ELF-1 (cell line): ENCODE data around the gene PAPSS2.

Experiments
- DNase-seq: peaks from one replicate; pipeline ENCODE4 v3.0.0-alpha.2; 2016; ENCODE audit warnings: low read depth, low spot score

PAPSS2 gene

DNA sequence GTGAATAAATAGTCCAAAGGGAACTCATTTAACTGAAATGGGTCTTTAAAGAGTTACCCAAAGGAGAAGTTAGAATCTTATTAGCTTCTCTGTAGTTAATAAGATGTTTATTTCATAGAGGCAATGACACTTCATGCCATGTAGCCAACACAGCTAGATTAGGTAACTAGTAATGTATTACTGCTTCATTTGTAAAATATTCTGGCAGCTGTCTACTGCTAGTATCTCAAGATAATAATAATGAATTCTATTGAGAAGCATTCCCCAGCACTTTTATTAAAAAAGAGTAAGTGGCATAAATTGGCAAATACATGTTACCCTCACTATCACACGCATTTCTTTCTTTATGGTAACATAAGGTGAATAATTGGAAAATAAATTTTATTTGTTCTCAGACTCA lies 10.1 kb downstream of the PAPSS2 start:
- DNase-seq: no peak

DNA sequence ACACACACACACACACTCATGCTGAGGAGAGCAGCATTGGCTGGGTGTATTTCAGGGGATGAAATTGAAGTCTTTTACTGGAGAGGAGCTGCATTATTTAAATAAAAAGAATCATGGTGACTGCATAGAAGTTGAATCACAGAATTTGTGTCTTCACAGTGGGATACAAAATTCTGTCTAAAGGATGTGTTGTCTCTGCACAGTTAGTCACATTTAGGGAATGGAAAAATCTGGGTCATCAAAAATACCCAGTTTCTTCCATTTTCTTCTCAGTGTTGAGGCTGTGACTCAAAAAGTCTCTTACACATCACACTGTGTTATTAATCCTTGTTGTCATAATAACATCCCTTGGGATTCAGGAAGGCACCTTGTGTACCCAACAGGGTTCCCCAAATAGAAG lies 10.9 kb downstream of the PAPSS2 start:
- DNase-seq: no peak

DNA sequence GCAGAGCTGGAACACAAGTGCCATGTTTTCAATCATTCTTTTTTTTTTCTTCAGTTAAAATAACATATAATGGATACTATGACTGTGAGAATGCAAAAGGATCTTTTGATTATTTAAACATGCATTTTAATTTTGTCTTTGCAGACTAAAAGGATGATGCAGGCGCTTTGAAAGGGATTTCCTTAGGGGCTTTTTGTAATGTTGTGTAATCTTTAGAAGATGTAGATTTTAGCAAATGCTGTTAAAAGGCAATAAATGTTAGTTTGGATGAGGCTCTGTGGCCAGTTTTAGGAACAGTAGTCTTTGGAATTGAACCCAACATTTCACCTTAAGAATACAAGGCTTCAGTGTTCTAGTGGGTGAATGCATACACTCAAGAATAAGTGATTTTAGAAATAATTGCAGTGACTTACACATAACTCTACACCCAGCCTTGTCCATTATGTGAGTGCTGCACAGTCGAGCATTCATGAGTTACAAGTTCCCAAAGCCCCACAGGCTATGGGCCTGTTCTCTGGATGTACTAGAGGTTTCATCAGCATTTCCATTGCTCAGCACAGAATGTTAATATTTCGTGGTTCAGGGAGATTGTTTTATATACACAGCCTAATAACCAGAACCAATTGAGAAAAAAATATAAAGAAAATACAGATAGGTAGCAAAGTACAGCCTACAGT lies 11.6 kb downstream of the PAPSS2 start:
- DNase-seq: no peak

DNA sequence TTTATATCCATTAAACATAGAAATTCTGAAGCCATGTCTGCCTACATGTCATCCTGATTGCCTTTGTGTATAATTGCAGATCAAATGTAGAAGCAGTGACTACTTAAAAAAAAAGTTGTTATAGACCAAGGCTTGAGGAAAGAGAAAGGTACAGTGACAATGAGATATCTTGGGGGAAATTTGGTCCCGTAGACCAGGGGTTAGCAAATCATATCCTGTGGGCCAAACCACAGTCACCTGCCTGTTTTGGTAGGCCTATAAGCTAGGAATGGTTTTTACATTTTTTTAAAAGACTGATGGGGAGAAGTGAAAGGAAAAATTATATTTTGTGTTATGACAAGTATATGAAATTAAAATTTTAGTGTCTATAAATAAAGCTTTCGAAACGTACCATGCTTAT lies 12.9 kb downstream of the PAPSS2 start:
- no peak for DNase-seq

DNA sequence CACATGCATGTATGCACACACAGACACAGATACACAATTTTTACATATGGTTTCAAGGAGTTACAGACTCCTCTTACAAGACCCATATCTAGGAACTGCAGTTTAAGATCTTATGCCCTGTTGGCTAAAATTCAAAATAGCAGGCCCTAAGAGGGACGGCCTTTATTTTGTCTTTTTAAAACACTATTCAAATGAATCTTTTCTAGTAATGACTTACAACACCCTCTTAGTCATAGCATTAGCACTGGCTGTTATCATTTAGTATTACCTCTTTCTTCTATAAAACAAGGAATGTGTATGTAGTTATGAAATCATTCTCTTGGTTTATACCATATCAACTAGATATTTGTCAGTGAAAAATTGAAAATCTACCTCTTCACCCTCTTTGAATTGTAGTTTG lies 15.3 kb downstream of the PAPSS2 start:
- DNase-seq: no peak

DNA sequence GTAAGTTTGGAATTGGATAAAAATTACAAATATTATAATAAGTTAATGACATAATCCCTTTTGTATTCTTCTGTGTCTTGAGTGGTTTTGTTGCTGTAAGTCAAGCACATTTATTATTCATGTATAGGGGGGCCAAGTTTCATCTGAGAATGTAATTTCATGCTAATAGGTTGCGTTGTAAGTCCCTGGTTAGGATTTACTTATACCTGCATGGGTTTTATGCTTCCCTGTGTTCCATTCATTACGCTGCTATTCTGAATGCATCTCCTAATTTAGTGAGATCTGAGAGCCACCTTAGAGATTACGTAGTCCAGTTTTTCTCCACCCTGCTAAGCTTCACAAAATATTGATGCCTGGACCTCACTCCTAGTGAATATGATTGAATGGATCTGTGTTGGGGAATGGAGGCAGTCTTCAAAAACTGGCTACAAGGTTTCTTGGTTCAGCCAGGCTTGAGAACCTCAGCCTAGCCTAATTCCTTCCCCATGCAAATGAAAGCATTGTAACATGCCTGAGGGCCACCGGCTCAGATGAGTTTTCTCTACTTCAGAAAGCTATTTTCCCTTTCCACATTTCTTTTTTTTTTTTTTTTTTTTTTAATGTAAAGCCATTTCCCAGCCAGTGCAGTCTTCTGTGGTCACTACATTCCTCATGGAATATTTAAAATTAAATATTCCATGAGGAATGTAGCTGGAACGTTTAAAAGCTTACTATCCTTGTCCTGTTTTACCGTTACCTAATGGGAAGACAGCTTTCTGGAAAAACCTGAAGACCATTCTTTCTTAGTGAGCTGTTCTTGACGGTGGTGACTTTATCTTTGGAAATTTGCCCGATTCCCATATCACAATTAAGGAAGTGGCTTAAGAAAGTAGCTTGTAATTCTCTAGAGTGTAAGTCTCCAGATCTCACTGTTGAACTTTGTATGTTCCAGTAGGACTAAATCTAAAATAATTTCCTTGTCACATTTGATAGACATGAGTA lies 16.0 kb downstream of the PAPSS2 start:
- peak; percentile 47 for DNase-seq

DNA sequence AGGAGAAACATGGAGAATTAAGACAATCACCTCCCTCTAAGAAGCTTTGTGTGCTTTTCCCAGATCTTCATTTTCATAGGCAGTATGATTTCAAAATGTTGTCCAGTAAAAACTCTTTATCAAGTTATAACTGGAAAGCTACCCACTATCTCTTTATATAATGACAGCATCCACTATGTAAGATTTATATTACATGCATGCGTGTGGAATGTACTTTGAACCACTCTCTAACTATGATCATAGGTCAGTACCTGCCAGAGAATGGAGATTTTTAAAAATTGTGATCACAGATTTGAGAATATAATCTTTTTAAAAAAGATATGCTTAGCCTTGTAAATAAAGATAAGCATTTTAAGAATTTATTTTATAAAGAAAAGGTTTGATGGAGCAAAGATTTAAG lies 17.9 kb downstream of the PAPSS2 start:
- DNase-seq: no peak

DNA sequence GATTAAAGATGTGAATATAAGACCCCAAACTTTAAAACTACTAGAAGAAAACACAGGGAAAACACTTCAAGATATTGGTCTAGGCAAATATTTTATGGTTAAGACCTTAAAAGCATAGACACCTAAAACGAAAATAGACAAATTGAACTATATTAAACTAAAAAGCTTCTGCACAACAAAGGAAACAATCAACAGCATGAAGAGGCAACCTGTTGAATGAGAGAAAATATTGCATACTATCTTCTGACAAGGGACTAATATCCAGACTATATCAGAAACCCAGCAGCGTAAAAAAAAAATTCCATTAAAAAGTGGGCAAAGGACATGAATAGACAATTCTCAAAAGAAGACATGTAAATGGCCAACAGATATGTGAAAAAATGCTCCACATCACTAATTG lies 18.6 kb downstream of the PAPSS2 start:
- no peak for DNase-seq

DNA sequence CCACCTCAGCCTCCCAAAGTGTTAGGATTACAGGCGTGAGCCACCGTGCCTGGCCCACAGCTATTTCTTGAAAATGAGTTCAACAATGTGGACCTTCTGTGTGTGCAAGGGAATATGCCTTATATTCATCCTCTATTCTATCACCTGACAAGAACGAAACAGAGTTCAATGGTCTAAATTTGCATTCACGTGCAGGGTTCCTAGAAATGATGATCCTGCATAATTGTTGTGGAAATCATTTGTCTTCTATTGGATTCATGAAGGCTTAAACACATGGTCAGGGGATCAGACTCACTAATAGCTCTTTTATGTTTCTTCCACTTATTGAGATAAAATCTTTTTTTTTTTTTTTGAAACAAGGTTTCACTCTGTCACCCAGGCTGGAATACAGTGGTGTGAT lies 23.7 kb downstream of the PAPSS2 start:
- DNase-seq: no peak

DNA sequence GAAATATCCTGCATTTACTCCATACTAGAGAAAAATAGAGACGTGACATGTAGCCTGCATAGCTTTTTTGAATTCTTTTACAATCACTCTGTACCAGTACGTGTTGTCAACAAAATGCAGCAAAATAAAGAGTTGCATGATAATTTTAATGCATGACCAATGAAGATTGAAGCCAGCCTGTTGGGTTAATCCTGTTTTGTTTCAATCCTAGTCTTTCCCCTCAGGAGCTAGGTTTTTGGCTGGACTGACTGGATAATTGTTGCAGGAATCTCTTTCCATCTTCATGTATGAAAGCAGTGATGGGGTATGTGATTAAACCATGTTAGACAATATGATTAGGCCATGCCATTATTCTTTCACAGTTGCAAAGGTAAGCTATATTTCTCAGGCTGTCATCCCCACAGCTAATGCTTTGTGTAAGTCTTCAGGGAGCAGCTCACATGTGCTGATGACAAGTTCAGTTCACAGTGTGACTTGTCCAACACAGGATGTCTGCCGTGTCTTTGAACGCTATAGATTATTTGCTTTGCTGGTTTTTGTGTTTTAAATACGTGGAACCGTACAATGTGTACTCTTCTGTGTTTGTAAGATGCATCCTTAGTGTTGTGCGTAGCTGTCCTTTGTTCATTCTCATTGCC lies 24.4 kb downstream of the PAPSS2 start:
- DNase-seq: no peak

DNA sequence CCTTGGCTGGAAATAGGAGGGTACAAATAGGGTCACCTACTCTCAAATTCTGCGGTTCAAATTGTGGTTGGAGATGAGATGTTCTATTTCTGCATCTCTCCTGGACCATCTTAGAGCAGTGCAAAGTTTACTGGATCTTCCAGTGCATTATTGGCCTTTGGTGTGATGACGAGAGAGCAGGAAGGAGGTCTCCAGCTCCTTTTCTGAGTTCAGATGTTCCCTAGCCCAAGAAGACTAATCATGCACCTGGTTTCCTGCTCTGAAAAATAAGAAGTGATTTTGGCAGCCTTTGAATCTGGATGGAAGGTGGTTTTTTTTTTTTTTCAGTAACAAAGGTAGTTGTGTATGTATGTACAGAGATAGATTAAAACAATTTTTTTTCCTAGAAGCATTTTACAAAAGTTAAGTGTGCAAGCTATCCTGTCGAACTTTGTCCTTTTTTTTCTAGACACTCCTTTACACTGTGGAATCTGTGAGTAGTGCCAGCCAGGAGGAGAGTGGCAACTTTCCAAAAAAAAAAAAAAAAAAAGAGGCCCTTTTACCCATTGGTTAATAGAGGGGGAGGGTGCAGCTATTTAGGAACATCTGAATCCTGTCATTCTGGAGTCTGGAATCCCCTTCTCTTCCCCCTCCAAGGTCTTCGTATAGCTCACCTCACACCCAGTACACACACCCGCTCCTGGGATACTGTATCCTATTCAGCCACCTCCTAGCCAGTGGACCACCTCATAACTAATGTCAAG lies 26.3 kb downstream of the PAPSS2 start:
- DNase-seq: no peak

DNA sequence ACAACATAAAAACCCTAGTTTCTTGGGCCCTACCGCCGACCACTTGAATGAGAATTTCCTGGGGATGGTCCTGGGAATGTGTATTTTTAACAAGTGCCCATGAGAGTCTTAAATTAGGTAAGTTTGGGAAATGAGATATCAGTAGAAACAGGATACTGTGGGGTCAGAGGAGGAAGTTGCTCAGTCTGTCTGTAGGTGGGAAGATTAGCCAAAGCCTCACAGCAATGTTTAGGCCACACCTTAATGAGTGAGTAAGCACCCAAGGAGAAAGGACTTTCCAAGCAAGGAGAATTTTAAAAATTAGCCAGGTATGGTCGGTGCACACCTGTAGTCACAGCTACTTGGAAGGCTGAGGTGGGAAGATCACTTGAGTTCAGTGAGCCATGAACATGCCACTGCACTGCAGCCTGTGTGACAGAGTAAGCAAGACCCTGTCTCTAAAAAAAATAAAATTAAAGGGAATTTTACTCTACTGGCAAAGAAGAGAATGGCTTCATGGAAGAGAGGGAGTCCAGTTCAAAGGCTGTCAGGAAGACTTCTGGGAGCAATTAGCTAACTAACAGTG lies 31.9 kb downstream of the PAPSS2 start:
- no peak for DNase-seq

DNA sequence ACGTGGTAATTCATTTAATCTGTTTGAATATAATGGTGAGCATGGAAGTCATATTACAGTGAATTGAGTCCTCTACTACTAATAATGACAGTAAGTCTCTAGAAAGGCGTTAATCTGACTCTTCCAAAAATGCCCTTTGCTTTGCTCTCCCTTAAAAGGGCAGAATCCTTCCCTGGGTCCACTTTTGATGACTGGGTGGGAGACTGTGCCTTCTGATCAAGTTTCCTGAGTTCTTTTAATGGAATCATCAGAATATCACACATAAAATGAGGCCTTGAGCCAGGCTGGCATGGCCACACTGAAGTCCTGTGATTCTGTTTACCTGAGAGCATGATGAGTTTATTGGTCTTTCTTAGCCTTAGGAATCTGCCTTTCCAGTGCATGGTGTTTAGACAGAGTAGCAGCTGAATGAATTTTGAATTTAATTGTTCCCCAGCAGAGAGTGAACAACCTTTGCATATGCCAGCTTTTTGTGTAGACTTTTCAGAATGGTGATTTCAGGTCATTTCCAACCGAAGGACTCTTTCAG lies 33.3 kb downstream of the PAPSS2 start:
- no peak for DNase-seq

DNA sequence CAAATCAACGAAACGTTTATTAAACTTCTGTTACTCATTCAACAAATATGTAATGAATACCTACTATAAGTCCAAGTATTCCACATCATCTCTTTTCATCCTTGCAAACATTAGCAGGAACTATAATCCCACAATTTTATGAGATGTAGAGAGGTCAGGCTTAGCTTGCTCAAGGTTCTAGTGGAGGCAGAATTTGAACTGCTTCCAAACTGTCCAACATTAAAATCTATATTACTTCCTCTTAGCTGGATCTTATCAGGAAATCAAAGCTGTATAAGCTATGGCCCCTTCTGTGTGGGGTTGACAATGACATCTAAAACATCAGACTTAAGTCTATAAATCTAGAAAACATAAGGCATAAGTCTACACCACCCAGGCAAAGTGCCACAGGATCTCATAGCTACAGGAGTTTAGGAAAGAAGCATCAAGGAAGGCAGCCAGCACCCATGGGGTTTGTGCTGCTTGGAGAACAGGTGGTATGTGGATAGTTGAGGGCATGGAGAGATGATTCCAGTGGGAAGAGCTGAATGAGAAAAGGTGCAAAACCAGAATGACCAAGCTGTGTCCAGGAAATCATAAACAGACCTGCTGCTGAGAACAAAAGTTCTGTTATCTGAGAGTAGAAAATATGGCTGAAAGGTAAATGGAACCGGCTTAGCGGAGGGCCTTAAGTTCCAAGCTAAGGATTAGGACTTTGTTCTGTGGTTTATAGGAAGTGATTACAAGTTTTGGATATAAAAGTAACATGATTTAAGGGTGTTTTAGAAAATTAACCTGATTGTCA lies 34.5 kb downstream of the PAPSS2 start:
- DNase-seq: no peak

DNA sequence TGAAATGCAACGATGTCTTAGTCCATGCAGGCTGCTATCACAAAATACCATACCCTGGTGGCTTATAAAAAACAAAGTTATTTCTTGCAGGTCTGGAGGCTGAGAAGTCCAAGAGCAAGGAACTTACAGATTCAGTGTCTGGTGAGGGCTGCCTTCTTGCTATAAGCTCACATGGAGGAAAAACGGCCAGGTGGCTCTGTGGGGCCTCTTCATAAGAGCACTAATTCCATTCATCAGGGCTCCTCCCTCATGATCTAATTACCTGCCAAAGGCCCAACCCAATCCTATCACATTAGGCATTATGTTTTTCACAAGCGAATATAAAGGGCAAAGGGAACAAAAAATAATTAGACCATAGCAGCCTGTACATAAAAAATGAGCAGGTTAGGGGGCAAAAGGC lies 35.4 kb downstream of the PAPSS2 start:
- no peak for DNase-seq

DNA sequence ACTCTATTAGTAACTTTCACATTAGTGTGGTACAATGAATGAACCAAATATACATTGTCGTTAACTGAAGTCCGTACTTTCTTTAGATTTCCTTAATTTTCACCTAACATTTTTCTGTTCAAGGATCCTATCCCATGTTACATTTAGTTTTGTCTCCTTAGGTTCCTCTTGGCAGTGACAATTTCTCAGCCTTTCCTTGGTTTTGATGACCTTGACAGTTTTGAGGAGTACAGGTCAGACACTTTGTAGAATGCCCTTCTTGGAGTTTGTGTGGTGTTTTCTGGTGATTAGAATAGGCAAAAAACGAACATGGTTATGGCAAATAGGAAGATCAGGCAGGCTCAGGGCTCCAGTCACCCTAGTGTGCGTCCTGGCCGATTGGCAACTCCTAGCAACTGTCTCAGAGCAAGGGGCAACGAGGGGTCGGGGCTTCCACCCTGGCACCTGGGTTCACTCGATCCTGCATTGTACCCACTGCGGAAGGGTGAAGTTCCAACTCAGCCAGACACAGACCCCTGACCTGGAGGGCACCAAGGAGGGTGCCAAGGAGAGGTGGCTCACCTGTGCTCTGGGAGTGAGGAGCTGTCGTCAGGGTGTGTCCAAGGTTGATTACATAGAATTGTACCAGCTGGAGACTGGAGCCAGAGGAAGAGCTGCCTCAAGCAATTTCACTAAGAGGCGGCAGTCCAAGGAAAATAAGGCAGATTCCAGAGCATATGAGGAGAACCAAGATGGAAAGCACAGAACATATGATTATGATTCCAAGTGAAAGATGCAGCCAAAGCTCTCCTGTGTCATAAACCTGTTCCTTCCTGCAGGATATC lies 37.5 kb downstream of the PAPSS2 start:
- no peak for DNase-seq

DNA sequence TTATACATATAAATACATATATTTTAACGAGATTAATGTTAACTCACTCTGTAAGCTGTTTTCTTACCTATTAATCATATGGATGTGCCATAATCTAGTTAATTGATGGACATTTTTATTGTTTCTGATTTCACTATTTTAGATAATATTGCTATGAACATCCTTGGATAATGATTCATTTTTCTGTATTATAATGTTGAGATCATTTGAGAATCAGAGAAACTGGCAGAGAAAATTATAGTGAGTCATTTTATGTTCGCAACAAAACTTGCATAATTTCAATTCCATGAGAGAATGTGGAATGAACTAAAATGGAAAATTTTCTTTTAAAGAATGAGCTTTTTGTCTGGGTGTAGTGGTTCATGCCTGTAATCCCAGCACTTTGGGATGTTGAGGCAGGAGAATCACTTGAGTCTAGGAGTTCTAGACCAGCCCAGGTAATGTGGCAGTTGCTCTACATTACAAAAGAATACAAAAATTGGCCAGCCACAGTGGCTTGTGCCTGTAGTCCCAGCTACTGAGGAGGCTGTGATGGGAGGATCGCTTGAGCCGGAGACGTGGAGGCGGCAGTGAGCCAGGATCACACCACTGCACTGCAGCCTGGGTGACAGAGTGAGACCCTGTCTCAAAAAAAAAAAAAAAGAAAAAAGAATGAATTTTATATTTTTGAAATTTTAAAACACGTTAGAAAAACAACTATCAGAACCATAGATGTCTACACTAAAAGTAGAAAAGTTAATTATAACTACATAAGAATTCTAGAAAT lies 40.5 kb downstream of the PAPSS2 start:
- no peak for DNase-seq

DNA sequence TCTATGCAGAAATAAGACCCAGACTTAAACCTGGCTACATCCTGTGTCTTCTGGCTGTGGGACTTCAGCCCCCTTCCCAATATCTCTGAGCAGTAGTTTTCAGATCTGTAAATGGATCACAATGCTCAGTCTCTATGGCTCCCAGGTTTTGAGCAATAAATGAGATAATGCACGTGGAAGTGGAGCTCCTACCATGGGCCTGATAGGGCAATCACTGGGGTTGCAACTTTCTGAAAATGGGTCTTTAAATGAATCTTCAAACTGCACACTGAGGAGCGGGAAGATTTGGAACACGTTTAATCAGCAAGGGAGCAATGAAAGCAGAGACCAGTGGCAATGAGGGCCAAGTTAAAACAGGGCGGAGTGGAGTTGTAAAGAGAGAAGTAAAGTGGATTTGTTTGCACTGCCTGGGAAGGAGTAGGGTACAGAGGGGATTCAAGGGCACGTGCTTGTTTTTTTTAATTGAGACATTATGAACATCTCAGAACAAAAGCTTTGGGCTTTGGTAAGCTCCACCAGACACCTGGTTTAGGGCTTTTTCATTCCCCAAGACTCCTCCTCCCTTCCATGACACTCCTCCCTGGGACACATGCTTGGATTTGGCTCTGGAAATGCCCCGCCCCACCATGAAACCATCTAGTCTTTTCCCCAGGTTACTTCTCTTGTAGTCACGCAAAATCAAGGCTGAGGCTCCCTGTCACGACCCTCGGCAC lies 42.7 kb downstream of the PAPSS2 start:
- DNase-seq: no peak
